ENCODE data around the gene DNAJC7.

Gene DNAJC7

DNA sequence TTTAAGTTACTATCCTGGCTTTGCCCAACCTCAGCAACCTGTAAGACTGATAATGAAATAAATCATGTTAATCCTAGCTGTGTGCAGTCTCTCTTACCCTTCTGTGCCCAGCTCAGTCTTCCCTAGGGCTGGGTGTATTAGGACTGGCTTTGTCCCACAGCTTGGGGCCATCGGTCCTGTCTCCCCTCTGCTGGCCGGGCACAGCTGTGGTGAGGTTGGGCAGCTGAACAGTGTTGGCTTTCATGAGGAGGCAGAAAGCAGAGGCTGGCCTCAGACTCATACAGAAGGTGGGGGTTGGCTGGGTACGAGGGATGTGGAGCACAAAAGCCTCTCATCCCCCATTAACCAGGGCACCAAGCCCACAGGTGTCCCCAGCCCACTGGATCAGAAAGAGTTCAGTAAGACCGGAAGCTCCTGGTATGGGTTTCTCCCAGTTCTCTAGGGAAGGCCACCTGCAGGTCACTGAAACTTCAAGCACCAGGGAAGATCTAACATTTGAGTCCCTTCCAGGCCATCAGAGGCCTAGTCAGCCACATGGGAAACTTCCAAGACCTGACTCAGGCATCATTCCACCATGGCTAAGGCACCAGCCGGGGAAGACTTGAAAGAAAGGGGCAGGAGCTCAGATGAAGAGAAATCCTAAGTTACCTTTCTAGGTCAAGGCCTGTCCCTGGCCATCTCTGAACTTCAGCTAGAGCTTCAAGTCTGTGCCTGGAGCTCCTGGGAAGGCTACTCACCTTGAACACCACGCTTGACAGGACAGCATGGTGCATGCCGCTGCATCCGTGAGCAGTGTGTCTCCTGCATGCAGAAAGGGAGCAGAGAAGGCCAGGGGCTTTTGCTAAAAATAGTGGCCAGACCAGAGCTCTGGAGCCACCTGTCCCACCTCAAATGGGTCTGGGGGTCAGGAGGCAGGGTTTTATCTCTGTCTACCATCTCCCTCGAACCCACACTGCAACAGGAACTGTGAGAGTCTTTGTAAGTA is 41.8 kb downstream of the DNAJC7 start:
- no peak for DNase-seq (ENCODE audit: low read depth in 3 of 3)

DNA sequence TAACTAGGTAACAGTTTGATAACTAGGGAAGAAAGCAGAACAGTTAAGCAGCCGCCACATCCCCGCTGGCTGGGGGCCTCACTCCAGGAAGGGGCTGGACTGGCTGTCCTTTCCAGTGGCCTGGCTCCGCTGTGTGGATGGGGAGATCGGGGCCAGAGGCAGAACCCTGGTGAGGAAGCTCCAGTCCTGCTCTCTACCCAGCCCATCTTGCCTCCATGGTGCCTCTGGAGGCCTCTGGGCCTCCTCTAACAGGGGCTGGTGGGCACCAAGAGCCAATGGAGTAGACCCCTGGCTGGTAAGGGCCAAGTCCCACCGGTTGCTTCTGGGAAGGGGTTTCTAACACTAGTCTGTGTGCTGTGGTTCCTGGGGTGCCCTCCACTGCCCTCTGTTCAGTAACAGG is 42.6 kb downstream of the DNAJC7 start:
- DNase-seq (ENCODE audit: low read depth in 3 of 3), result no peak

DNA sequence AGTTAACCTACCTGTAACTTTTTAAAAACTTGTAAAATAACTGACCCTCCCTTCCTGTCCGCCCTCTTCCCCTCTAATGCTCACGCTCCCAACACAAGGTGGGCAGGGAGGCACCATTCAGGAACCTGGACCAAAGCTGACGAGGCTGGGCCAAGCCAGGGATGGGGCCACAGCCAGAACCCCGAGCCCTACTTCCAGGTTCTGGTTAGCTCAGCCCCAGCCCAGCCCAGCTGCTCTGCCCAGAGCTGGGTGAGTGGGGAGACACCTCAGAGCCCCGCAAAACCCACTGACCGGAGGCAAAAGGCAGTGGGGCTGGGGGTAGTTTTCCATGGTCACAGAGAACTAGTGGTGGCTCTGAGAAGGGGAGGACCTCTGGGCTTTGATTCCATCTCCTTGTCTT is 43.2 kb downstream of the DNAJC7 start:
- no peak for DNase-seq (ENCODE audit: low read depth in 3 of 3)

DNA sequence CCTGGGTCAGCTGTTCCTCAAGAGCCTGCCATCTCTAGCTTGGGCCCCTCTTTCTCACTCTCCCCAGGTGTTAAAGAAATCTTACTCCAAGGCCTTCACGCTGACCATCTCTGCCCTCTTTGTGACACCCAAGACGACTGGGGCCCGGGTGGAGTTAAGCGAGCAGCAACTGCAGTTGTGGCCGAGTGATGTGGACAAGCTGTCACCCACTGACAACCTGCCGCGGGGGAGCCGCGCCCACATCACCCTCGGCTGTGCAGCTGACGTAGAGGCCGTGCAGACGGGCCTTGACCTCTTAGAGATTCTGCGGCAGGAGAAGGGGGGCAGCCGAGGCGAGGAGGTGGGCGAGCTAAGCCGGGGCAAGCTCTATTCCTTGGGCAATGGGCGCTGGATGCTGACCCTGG is 43.8 kb downstream of the DNAJC7 start:
- DNase-seq (ENCODE audit: low read depth in 3 of 3), result no peak

DNA sequence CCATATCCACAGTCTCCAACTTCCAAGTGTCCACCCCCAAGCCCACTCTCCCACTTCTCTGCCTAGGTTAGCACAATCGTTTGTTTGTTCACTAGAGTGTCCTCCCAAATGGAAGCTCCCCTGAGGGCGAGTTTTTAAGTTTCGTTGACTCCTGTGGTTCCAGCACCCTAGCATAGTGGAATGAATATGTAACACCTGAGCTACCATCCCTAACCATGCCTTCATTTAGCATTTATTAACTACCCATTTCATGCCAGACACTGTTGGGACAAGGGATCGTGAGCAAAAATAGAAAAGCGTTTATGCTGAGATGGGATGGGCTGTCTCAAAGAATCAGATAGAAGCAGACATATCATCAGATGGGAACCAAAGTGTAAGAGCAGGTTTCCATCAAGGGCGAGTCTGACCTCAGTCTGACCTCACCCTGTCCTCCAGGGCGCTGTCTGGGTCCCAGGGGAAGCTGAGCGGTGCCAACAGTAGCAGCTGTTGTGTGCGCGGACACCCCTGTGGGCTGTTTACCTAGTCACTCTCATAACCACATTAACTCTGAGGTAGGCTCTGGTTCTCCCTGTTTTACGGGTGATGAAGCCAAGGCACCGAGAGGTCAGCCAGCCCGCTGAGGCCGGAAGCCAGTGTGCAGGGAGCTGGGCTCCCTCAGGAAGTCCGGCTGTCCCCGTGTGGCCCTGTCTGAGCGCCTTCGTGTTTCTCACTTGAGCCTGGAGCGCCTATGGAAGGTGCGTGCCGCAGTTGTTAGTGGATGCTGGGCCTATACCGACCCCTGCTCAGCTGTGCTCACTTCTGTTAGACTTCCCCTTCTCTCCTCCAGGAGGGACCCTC is 44.5 kb downstream of the DNAJC7 start:
- DNase-seq (ENCODE audit: low read depth in 3 of 3), result no peak

DNA sequence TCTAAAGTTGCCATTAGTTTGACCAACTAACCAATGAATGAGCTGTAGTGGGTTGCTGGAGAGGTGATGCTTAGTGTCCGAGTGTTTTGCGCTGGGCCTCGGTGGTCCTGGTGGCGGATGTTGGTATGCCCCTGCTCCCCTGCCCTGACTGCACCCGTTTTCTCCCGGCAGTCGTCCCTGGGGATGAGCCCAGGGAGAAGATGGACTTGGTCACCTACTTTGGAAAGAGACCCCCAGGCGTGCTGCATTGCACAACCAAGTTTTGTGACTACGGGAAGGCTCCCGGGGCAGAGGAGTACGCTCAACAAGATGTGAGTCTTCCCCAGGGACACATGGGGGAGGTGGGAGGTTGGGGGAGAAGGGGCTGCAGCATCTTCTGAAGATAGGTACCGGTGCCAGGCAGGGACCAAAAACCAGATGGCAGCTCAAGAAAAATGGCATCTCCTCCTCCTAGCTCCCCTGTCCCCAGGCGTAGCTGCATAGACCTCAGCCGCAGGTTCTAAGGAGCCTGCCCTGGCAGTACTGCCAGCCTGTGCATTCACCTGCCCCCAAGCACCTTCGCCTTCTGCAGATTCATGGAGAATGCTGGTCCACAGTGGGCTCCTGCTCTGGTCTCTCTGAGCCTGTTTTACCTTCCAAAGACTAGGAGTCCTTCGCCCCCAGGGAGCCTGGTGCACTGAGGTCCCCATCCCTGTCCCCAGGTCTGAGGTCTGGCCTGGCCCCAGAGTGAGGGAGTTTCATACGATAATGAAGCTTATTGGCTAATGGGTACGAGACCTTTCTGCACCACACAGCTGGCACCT is 45.3 kb downstream of the DNAJC7 start:
- DNase-seq (ENCODE audit: low read depth in 3 of 3), result no peak

DNA sequence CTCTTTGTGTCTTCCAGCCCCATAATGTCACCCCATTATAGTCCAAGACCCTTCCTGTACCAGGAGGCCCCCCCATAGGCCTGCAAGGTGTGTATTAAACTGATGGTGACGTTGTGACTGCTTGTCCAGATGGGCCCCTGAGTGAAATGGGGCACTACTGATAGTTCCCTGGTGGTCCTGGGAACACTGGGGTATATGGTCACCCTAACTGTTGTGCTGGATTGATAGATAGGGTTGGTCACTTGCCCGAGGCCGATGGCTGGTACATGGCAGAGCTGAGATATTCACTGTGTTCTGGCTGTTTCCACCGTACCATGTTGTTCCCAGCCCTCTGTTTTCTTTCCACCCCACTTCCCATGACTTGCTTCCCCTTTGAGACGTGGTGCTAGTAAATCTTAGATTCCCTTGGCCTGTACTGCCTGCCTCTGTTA is 46.3 kb downstream of the DNAJC7 start:
- no peak for DNase-seq (ENCODE audit: low read depth in 3 of 3)

DNA sequence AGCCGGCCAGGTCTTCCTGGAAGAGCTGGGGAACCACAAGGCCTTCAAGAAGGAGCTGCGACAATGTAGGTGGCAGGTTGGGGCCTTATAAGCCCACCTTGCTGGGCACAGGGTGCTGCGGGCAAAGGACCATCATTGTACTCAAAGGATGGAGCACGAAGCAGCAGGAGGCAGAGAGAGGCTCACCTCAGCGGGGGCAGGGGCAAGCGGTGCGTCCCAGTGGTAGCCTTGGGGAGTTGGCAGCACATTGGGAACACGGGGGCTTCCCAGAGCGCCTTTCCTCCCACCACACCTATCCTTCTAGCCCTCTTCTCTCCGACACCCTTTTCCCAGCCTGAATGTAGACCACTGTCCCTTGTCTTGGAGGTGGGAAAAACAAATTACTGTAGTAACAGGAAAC is 48.6 kb downstream of the DNAJC7 start:
- DNase-seq (ENCODE audit: low read depth in 3 of 3), result no peak

DNA sequence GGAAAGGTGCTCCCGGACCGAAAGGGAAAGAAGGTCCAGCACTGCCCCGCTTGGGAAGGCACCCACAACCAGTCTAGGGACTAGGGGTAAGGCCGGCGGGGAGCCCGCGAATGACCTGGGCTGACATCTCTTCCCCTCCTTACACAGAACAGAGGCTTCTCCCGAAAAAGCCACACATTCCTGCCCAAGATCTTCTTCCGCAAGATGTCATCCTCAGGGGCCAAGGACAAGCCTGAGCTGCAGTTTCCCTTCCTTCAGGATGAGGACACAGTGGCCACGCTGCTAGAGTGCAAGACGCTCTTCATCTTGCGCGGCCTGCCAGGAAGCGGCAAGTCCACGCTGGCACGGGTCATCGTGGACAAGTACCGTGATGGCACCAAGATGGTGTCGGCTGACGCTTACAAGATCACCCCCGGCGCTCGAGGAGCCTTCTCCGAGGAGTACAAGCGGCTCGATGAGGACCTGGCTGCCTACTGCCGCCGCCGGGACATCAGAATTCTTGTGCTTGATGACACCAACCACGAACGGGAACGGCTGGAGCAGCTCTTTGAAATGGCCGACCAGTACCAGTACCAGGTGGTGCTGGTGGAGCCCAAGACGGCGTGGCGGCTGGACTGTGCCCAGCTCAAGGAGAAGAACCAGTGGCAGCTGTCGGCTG is 49.2 kb downstream of the DNAJC7 start:
- DNase-seq (ENCODE audit: low read depth in 3 of 3), result no peak

DNA sequence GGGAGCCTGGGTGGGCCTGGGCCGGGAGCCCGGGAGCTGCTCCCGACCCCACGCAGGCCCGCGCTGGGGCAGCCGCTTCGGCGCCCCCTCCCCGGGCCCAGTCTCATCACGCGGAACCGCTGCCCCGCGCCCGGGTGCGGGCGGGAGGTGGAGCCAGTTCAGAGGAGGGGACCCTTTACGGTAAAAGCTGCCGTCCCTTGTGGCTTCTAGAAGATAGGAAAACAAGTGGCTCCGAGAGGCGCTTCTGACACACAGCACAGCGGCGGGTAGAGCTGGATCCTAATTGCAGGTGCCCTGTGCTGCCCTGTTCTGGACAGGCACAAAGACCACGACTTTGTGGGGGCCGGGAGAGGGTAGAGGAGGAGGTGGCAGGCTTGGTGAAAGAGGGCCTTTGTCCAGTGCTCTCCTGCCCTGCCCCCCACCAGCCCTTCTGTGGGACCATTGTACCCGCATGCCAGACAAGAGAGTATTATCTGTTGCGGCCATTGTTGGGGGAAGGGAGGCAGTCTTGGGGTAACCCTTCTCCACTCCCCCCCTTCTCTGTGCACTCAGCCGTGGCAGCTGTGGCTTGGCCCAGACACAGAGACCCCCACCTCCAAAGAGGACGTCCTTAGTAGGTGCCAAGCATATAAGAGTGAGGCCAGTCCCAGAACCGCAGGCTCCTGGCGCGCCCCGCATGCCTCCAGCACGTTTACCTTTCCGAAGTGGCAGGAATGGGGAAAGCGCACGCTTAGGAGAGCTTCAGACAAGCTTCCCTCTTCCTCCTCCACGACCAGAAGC is 49.9 kb downstream of the DNAJC7 start:
- DNase-seq (ENCODE audit: low read depth in 3 of 3), result peak in 2 of 3 donors; percentile 16 to 27

DNA sequence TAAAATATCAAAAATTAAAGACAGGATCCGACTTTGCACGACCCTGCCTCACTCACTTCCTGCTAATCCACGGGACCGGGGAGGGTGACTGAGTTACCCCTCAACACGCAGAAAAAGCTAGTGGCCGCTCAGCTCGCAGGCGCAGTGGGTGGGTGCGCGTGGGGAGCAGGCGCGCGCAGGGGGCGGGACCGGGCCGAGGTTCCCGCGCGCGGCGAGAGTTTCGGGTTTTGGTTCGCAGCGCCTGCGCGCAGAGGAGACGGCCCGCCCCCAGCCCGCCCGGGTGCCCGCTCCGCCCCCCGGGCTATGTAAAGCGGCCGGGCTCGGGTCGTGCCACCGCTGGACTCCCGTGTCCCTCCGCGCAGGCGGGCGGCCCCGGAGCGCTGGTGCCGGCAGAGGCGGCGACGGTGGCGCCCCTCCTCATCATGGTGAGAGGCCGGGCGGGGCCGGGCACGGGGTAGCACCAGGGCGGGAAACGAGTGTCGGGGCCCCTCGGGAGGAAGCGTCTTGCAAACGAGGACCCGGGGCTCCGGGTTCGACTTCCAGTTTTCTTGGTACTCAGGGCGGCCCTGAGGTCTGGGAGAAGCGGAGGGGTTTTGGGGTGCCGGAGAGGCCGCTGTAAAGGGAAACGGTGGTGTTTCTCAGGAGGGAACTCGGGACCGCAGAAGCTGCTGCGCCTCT is 50.6 kb downstream of the DNAJC7 start, which contains the start of gene CNP:
Gene CNP (plus strand): TSS at position 333 of the 678 bp plus-strand sequence. CDS start 90 bp downstream, at position 423.
- DNase-seq (ENCODE audit: low read depth in 3 of 3), result peak; percentile 79 to 91 (median 83)

DNA sequence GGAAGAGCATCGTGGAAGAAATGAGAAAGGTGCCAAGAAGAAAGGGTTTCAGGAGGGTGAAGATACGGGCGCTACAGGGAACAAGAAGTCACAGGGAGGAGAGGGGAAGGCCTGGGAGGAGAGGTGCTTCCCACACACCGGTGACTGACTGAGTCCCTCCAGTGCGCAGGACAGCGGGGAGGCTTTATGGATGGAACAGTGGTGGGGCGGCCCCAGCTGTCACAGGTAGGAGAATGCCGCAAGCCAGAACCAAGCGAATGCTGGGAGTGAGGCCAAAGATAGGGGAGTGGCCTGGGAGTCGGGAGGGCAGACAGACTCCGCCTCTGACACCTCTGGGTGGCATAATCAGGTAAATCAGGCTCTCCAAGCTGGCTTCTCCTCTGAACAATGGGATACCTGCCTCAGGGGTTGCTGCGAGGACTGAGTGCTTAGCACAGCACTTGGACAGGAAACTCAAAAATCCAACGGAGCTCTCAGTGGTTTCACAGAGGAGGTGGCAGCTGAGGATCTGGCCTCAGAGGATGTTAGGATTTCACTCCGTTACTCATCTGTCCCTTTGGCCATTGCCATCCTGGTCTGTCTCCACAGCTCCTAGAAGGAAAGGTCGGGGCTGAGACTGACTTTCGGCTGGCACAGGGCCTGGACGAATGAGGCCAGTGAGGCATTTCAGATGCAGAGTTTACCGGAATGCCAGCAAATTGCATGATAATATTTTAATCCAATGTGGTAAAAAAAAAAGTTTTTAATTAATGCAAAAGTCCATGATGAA is 51.4 kb downstream of the DNAJC7 start:
- DNase-seq (ENCODE audit: low read depth in 3 of 3), result peak; percentile 48 to 68 (median 55)

DNA sequence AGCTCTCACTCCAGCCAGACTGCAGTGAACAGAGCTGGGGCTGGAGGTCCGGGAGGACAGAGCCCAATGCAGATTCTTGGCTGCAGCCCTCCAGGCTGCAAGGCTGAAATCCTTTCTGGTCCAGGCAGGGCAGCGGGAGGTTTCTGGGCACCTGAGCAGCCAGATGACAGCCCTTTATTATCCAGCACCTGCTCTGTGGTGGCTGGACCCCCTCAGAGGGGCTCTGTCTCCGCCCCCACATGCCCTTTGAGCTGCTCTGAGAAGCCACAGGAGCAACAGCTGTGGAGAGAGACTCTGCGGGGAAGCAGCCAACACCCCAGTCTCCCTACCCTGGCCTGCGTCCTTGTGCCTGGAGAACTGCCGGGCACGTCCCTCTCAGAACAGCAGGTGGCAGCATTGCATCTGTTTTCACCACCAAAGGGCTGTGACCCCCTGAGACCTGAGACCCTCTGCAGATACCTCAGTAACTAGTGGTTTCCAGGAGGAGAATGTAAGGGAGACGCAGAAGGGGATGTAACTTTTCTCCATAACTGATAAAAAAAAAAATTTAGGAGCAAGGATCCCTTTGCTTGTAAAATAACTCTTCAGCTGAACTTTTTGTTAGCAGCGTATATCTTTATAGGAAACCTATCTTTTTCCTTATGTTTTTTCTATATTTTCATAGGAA is 54.3 kb downstream of the DNAJC7 start:
- DNase-seq (ENCODE audit: low read depth in 3 of 3), result peak; percentile 50 to 66 (median 52)

DNA sequence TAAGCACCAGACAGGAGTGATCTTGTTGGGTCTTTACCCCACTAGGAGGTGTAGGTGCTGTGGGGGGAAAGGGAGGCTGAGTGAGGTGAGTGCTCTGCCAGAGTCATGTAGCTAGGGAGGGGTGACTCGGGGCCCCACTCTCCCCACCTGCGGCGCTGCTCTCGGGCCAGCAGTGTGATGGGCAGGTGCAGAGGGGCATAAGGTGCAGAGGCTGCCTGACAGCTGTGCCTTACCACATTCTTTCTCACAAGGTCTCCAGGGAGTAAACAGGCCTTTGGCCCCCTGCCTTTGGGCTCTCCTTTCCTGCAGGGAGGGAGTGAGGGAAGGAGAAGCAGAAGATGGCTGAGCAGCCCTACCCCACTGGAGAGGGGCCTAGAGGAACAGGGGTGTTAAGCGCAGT is 55.1 kb downstream of the DNAJC7 start:
- DNase-seq (ENCODE audit: low read depth in 3 of 3), result no peak

DNA sequence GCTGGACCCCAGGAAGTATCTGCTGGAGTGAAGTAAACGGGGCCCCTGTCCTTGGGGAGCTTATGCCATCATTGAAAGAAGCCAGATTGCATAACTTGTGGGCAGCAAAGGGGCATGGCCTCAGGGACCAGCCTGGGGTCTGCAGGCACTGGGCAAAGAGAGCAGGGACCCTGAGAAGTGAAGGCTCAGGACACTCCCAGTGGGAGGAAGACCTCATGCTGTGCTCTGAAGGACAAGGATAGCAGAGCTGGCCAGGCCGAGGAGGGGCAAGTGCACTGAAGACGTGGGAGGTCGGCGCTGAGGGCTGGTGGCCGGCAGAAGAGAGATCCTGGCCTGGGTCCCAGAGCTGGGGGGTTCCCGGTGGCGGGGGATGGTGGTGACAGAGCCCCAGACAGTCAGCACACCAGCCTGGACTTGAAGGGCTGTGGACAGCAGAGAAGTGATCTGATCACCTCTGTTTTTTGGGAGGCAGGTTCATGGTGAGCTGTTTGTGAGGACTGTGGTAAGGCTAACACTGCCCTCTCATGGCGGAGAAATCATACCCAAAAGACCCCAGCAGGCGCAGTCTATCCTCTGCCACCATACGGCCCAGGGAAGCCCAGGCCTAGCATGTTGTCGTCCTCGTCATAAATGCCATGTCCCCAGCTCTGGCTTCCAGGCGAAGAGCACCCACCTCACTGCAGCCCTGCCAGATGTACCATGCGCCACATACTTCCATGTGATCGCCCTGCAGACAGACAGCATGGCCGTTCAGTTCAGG is 57.7 kb downstream of the DNAJC7 start:
- no peak for DNase-seq (ENCODE audit: low read depth in 3 of 3)

DNA sequence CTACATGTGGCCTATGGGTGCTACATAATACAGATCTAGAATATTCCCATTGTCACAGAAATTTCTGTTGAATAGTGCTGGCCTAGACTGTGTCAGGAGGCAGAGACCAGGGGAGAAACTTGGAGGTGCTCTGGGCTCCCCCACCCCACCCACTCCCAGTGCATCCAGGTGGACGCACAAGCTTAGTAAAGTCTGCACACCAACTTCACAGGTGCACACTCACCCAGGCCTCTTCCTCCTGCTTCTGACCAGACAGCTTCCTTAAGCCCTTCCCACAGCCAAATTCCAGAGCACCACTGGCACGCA is 58.3 kb downstream of the DNAJC7 start:
- no peak for DNase-seq (ENCODE audit: low read depth in 3 of 3)

DNA sequence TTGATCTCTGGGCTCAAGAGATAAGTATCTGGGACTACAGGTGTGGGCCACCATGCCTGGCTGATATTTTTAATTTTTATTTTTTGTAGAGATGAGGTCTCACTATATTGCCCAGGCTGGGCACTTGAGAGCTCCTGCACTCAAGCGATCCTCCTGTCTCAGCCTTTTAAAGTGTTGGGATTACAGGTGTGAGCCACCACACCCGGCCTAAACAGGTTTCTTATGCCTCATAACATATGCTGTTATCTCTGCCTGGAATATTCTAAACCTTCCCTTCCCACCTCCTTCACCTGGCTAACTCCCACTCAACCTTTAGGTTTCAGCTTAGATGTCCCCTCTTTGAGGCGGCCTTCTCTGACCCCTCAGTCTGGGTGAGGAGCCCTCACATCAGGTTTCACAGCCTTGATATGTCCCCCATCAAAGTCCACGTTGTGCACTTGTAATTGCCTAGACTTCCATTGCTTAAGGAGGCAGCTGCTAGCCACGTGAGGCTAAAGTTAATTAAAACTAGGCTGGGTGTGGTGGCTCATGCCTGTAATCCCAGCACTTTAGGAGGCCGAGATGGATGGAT is 59.3 kb downstream of the DNAJC7 start:
- DNase-seq (ENCODE audit: low read depth in 3 of 3), result no peak

Data from stimulated activated CD4-positive, alpha-beta T cell treated with anti-CD3 and anti-CD28 coated beads, TNF-alpha, amount 100 ng/mL, for 48 hours (primary cell).